HG03571 (cell line): ENCODE results near the gene HOMER2.
"Not testable (repeated sequence)": the region's sequence is repeated elsewhere in the genome, so short reads cannot be mapped to it uniquely, and the experiment has no call there.

Experiments
- ATAC-seq: cut with Tn5 transposase; IDR thresholded peaks from one replicate; pipeline ENCODE4 v1.9.1; 2021; ENCODE audit not compliant: unreplicated experiment

HOMER2 gene

GRCh38 chr15:82952158-82953081, at the start of gene HOMER2:
Gene HOMER2 (minus strand): TSS chr15:82952720. CDS start chr15:82952535, 185 bp downstream.
- no peak for ATAC-seq

DNA sequence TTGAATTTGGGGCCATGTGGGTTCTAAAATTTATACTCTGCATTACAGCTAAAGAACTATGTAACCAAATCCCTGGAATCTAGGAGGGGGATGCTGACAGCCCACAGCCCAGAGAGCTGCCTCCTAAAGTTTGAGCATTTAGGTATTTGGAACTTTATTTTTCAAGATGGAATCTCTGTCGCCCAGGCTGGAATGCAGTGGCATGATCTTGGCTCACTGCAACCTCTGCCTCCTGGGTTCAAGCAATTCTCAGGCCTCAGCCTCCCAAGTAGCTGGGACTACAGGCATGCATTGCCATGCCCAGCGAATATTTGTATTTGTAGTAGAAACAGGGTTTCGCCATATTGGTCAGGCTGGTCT, 48.1 kb upstream of the HOMER2 start:
- ATAC-seq: not testable (repeated sequence)

- ATAC-seq: peak; percentile 55
These were observed 47.6 kb upstream of the HOMER2 start for GRCh38 chr15:82999905-83000671.

- no peak for ATAC-seq
These were observed 46.9 kb upstream of the HOMER2 start for GRCh38 chr15:82999426-82999825.

- ATAC-seq: no peak
These were observed 43.4 kb upstream of the HOMER2 start for GRCh38 chr15:82995938-82996337.

DNA sequence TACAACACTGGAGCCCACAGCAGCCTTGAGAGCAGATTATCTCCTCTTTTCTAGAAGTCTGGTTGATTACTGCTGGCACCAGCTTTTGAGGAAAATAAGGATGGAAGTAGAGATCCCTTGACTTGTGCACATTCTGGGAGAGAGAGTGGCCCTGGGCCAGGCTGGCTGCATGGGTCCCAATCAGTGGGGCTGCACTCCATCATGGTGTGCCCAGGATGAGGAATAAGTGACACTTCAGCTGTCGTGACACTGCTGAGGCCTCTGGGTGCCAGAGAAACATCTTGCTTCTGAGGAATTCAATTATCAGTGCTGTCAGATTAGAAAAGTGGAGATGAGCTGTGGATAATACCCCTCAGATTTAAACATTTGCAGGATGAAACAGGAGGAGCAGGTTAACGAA, 42.6 kb upstream of the HOMER2 start:
- ATAC-seq: no peak

GRCh38 chr15:82993144-82993543, 40.6 kb upstream of the HOMER2 start:
- ATAC-seq: no peak

DNA sequence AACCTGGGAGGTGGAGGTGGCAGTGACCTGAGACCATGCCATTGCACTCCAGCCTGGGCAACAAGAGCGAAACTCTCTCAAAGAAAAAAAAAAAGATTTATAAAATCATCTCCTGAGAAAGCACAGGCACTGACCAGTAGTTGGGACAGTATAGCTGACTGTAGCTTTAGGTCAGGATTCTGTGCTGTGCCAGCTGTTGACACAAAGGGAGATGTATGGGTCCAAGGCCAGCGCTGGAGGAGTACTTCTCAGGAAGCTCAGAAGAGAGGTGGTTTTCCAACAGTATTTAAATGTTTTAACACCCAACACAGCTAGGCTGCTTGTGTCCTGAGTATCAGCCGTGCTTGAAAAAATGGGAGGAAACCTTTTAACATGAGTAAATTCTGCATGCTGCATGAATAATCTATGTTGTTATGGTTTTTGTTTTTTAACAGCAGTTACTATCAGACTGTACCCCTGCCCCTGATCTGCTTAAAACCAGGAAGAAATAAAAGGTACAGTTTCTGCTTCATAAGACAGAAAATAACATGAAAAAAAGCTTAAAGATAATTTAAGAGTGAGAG, 40.0 kb upstream of the HOMER2 start:
- ATAC-seq: no peak

DNA sequence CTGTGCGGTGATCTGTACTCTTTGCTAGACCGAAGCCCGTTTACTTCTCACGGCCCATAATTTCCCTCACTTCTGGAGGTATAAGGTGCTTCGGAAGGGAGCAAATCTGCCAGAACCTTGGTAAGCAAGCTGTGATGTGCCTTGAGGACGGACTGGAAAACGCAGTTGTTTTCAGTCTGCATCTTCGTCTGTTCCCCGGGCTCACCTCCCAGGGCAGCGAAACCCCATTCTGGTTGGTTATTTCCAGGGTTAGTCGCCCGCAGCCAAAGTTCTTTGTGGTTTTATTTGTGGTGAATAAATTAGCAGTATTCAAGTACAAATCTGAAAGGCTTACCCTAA, 33.9 kb upstream of the HOMER2 start:
- ATAC-seq: no peak

DNA sequence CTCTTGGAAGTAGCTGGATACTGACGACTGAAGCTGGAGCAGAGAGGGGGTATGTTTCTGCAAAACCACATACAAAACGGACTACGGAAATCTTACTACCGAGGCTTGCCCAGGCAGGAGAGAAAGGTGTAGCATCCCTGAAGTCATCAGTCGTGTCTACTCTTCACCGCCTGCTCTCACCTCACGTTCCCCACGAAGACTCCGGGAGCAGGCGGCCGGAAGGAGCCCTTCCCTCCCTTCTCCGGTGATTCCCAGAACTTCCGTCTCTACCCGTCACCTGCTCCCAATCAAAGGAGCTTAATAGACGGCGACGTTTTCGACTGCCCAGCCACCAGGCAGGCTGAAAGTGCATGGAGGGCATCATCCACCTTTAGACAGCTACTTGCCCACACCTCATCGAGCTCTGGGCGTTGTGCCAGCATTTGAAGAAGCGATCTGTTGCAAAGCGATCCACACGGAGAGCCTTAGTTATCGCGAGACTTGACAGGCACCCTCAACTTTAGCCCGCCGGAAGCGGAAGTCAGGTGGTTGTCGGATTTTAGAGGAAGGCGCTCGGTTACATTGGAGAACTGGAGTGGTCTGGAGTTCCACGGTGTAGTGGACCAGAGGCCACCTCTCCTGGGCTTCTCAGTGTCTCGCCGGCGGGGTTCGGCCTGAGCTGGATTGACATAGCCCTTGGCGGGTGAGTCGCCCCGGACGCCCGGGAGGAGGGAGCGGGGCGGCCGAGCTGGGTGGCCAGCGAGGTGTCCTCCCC, 33.3 kb upstream of the HOMER2 start, which contains the start of gene RAMAC:
TSS of gene RAMAC (plus strand) at position 523 of the 754 bp plus-strand sequence. CDS start 2,809 bp downstream, outside the sequence.
- ATAC-seq: peak; percentile 94

DNA sequence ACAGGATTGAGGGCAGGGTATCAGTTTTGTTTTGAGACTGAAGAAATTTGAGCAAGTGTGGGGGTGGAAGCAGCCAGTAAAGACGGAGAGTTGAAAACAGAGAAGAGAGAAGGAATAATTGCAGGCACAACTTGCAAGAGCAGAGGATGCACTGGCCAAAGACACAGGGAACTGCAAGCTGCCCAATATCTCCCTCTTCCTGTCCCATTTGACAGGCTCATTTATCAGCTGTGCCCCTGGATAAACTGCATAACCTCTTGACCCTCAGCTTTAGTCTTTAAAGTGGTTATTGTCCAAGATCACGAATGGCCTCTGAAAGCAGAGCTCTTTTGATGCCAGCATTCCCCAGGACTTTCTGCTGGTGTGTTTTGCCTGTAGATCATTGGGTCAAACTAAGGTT, 28.5 kb upstream of the HOMER2 start:
- ATAC-seq: no peak

DNA sequence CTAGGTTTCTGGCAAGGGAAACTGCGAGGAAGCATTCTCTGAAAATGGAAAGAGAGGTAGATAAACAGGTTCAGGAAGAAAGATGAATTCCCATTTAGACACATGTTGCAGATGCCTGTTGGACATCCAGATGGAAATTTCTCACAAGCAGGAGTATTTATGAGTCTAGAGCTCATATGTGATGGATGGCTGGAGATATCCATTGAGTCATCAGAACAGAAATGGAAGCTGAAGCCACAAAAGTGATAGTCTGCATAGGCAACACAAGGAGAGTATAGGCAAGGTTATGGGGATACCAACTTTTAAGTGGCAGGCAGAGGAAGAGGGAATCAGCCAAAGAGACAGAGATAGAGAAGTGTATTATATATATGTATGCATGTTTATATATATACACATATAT, 27.2 kb upstream of the HOMER2 start:
- ATAC-seq: no peak

DNA sequence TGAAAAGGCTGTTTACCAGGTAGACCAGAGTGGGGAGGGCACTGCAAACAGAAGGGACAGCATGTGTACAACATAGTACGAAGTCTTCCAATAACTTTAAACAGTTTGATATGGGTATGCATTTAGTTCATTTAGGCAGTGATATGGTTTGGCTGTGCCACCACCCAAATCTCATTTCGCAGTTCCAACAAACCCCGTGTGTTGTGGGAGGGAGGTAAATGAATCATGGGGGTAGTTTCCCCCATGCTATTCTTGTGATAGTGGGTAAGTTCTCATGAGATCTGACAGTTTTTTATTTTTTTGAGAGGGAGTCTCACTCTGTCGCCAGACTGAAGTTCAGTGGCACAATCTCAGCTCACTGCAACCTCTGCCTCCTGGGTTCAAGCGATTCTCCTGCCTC, 25.9 kb upstream of the HOMER2 start:
- no peak for ATAC-seq

GRCh38 chr15:82977076-82977475, 24.6 kb upstream of the HOMER2 start:
- ATAC-seq: no peak

DNA sequence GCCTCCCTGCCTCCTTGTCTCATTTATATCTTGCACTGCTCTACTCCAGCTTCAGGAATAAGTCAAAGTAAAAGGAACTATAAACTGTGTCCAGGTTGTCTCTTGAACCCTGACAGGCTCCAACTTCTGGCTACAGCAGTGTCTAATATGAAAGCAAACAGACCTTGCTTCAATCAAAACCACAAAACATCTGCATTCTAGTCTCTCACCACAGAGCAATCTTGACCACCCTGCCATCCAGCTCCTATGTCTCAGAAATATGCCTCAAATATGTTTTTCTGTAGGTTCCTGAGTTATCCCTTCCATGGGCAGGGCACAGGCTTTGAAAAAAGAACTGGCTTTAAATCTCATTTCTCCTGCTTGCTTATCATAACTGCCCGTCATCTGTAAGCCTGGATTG, 20.5 kb upstream of the HOMER2 start:
- no peak for ATAC-seq

DNA sequence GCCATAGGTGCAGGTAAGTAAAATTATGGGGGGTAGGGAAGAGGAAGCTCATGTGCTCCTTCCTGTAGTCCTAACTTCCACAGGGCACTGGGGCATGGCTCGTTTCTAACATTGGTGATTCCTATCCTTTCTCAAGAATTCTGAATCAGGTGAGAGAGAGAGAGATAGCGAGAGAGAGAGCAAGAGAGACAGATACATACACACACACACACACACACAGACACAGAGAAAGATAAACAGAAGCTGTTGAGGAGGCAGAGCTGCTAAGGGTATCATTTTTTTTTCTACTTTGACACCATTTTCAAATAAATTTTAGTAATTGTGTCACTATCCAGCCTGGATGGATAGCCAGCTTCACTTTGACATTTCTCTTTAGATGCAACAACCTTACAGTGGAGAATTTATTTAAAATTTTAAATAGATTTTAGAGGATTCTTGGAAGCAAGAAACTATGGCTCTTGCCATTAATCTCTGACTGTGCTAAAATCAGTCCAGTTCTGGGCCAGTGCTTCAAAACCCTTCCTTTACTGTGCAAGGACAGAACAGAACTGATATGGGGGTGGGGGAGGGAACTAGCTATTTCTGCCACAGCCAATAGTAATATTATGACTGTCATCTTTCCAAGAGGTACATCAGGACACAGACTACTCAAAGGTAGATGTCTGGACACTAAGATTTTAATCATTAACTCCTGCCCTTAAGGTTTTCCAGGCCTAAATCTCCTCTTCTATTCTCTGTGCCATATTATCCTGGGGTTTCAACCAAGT, 18.9 kb upstream of the HOMER2 start:
- ATAC-seq: no peak

DNA sequence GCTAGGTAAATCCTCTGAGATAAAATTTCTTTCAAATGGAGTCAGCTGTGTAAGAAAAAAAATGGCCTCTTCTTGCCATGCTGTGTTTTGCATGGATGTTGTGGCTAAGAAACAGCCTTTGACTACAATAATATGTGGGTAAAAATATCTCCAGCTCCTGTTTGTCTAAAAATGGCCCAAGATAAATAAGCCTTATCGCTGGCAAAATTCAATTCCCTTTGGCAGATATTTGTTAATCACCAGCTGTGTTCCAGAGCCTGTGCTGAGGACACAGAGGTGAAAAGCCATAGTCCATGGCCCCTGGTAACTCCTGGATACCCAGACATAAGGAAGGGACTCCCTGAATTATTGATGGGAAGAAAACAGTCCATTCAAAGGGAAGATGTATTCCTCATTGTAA, 18.2 kb upstream of the HOMER2 start:
- ATAC-seq: no peak

DNA sequence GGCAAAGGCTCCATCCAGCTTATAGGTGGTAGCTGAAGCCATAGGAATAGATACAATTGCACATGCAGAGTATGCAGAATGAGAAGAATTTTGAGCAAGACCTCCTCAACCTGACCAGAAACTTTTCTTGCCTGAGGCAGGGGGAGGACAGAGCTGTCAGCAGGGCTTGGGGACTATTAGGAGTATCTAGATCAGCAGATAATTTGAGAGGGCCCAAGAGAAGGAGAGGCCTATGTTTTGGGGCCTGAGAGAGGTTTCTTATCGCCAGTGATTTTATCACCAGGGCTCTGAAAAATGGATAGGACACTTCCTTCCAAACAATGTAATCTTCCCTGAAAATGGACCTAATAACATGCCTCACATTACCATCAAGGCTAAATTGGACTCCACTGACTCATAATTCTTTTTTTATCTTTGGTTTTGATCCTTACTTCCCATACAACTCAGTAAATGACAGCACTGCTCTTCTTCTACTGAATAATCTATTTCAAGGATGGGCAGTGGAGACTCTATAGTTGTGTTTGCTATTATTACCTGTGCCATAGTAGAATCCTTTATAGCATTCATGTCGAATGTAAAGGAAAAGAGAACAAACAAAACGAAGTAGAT, 17.7 kb upstream of the HOMER2 start:
- no peak for ATAC-seq

DNA sequence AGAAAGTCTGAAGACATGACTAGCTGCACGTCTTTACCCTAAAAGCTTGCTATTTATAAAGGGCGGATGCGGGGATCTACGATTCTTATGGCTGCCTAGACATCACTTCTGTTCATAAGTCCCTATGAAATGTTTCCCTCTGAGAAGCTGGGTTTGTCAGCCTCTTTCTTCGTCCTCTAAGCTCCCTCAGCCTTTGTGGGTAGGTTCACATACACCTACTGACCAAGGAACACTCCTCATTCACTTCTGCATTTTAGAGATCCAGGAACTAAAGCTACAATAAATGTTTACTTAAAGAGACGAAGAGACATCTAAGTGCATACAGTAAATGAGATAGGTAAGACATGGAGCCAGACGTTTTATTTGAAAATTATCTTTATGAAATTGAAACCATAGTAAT, 16.8 kb upstream of the HOMER2 start:
- ATAC-seq: no peak

- no peak for ATAC-seq
These were observed 15.5 kb upstream of the HOMER2 start for GRCh38 chr15:82968066-82968465.
